GM23338 (cell line): Measurements from ENCODE around the gene ZNF557. TPM values are rescaled to one million over a fixed set of nuclear protein-coding genes. Genes with fewer than 3 reads are reported as not detected.

ENCODE experiments used
- ATAC-seq: fragments of 200-7000 bp; cut with Tn5 transposase; 3 replicates; pipeline ENCODE4 v1.9.1; 2020
- DNase-seq: peaks from one replicate; pipeline ENCODE4 v3.0.0-alpha.2; 2015; ENCODE audit warnings: low spot score
- H2AFZ ChIP-seq: fragments of 200-600 bp; sonication (generic); 2 replicates; pipeline ENCODE4 v1.8.0; 2016; ENCODE audit warnings: antibody characterized with exemption, mild to moderate bottlenecking, moderate library complexity
- H3F3A ChIP-seq: fragments of 200-600 bp; sonication (generic); replicated peaks from 2 replicates; pipeline ENCODE4 v1.8.0; 2017; ENCODE audit warnings: antibody characterized with exemption, mixed run types, low read depth
- H3K27ac ChIP-seq: fragments of 200-600 bp; sonication (generic); 2 replicates; pipeline ENCODE4 v1.6.1; 2016; ENCODE audit warnings: low read depth
- H3K27me3 ChIP-seq: fragments of 200-600 bp; sonication (generic); 2 replicates; pipeline ENCODE4 v1.8.0; 2016; ENCODE audit warnings: mild to moderate bottlenecking, mixed run types, moderate library complexity; ENCODE audit not compliant: insufficient read depth
- H3K36me3 ChIP-seq: fragments of 200-600 bp; sonication (generic); 2 replicates; pipeline ENCODE4 v1.8.0; 2016; ENCODE audit warnings: mild to moderate bottlenecking; ENCODE audit not compliant: insufficient read depth
- H3K4me1 ChIP-seq: fragments of 200-600 bp; sonication (generic); 2 replicates; pipeline ENCODE4 v1.8.0; 2016; ENCODE audit warnings: mild to moderate bottlenecking, moderate library complexity; ENCODE audit not compliant: insufficient read depth
- H3K4me2 ChIP-seq: fragments of 200-600 bp; sonication (generic); 2 replicates; pipeline ENCODE4 v1.7.1; 2017; ENCODE audit warnings: mixed run types
- H3K4me3 ChIP-seq: fragments of 200-600 bp; sonication (generic); 2 replicates; pipeline ENCODE4 v1.6.1; 2016; ENCODE audit warnings: mixed run types
- H3K79me2 ChIP-seq: fragments of 200-600 bp; sonication (generic); replicated peaks from 2 replicates; pipeline ENCODE4 v1.8.0; 2017; ENCODE audit warnings: mild to moderate bottlenecking; ENCODE audit not compliant: insufficient read depth
- H3K9me2 ChIP-seq: fragments of 200-600 bp; sonication (generic); 2 replicates; pipeline ENCODE4 v1.8.0; 2017; ENCODE audit not compliant: insufficient read depth
- H4K20me1 ChIP-seq: fragments of 200-600 bp; sonication (generic); replicated peaks from 2 replicates; pipeline ENCODE4 v1.8.0; 2017; ENCODE audit warnings: mild to moderate bottlenecking; ENCODE audit not compliant: insufficient read depth
- H3K27ac Mint-ChIP-seq: 2 replicates; pipeline ENCODE4 v1.8.0; 2020; ENCODE audit warnings: inconsistent platforms, mild to moderate bottlenecking, moderate library complexity, mixed read lengths
- H3K27me3 Mint-ChIP-seq: 3 replicates; pipeline ENCODE4 v1.8.0; 2022; ENCODE audit warnings: low read depth, mild to moderate bottlenecking, moderate library complexity, mixed read lengths, inconsistent platforms; ENCODE audit not compliant: insufficient read depth, poor library complexity
- H3K36me3 Mint-ChIP-seq: 3 replicates; pipeline ENCODE4 v1.8.0; 2021; ENCODE audit warnings: low read depth, mild to moderate bottlenecking, inconsistent platforms, moderate library complexity, mixed read lengths
- H3K4me1 Mint-ChIP-seq: 3 replicates; pipeline ENCODE4 v1.8.0; 2020; ENCODE audit warnings: mild to moderate bottlenecking, inconsistent platforms, mixed read lengths
- H3K4me3 Mint-ChIP-seq: 3 replicates; pipeline ENCODE4 v1.8.0; 2021; ENCODE audit warnings: moderate library complexity, mild to moderate bottlenecking, inconsistent platforms, mixed read lengths
- H3K9me3 Mint-ChIP-seq: 3 replicates; pipeline ENCODE4 v1.8.0; 2020; ENCODE audit warnings: moderate library complexity, mild to moderate bottlenecking, inconsistent platforms, mixed read lengths
- CREB1 ChIP-seq: fragments of 250-450 bp; sonication (Bioruptor Pico); IDR thresholded peaks from 2 replicates; pipeline ENCODE4 v1.5.0; 2020; ENCODE audit warnings: low read depth, mild to moderate bottlenecking, moderate library complexity
- CTCF ChIP-seq, 2 experiments: fragments of 200-600 bp in 1 of 2; sonication (generic) in 1 of 2; conservative IDR thresholded peaks; 2 replicates each; pipeline versions ENCODE4 v1.5.1 to v1.6.1; 2016 to 2017; ENCODE audit warnings: antibody characterized with exemption in 2 of 2, low read depth in 2 of 2, mild to moderate bottlenecking in 2 of 2, moderate library complexity in 1 of 2
- ETS1 ChIP-seq: IDR thresholded peaks from 2 replicates; pipeline ENCODE4 v1.6.1; 2016; ENCODE audit warnings: antibody characterized with exemption
- EZH2 ChIP-seq: fragments of 200-600 bp; sonication (generic); IDR thresholded peaks from one replicate; pipeline ENCODE4 v1.8.0; 2017; ENCODE audit warnings: antibody characterized with exemption, mild to moderate bottlenecking, low read depth; ENCODE audit not compliant: unreplicated experiment
- EZH2phosphoT487 ChIP-seq: fragments of 200-600 bp; sonication (generic); IDR thresholded peaks from one replicate; pipeline ENCODE4 v1.8.1; 2018; ENCODE audit warnings: antibody characterized with exemption; ENCODE audit not compliant: unreplicated experiment
- JUNB ChIP-seq: IDR thresholded peaks from one replicate; pipeline ENCODE4 v1.6.1; 2016; ENCODE audit warnings: antibody characterized with exemption; ENCODE audit not compliant: unreplicated experiment
- NANOG ChIP-seq: IDR thresholded peaks from 2 replicates; pipeline ENCODE4 v1.6.1; 2016; ENCODE audit warnings: antibody characterized with exemption, borderline replicate concordance
- POLR2AphosphoS5 ChIP-seq: IDR thresholded peaks from 2 replicates; pipeline ENCODE4 v1.6.1; 2016; ENCODE audit warnings: antibody characterized with exemption, low read depth
- REST ChIP-seq: IDR thresholded peaks from one replicate; pipeline ENCODE4 v1.6.1; 2018; ENCODE audit warnings: antibody characterized with exemption; ENCODE audit not compliant: unreplicated experiment
- STAT1 ChIP-seq: IDR thresholded peaks from one replicate; pipeline ENCODE4 v1.6.1; 2016; ENCODE audit warnings: antibody characterized with exemption; ENCODE audit not compliant: unreplicated experiment
- ZNF114 ChIP-seq: fragments of 250-450 bp; sonication (Bioruptor Pico); IDR thresholded peaks from 2 replicates; pipeline ENCODE4 v1.5.0; 2020; ENCODE audit warnings: mild to moderate bottlenecking, moderate library complexity
- ZNF331 ChIP-seq: fragments of 250-450 bp; sonication (Bioruptor Pico); IDR thresholded peaks from 2 replicates; pipeline ENCODE4 v1.5.0; 2020; ENCODE audit warnings: low read depth, mild to moderate bottlenecking, moderate library complexity
- ZNF462 ChIP-seq: fragments of 250-450 bp; sonication (Bioruptor Pico); IDR thresholded peaks from 2 replicates; pipeline ENCODE4 v1.5.0; 2020; ENCODE audit warnings: mild to moderate bottlenecking, moderate library complexity
- polyA plus RNA-seq: library from polyadenylated mRNA; unstranded; fragments of >200 nt; fragmentation: Nextera tagmentation; extraction: Ambion mirVana; gene quantifications from 2 replicates; pipeline ENCODE4 v1.2.1, GENCODE V29; 2016
- total RNA-seq: library from RNA; depleted of rRNA; stranded (reverse); fragments of >200 nt; shearing (Covaris generic); gene quantifications from 2 replicates; pipeline ENCODE4 v1.2.3, GENCODE V29; 2014

Gene ZNF557
- total and polyA plus RNA-seq, 2 experiments from 2014 or later, result 3.7 to 10.3 TPM

- TF ChIP-seq EZH2, result no peak
- TF ChIP-seq STAT1, result no peak
These were observed 6.2 kb upstream of the ZNF557 start (continued) for GRCh38 chr19:7063339-7063738.

GRCh38 chr19:7063764-7064418, 5.6 kb upstream of the ZNF557 start:
- ATAC-seq (no peak), DNase-seq (no peak)
- Mint-ChIP-seq H3K27me3 (peaks cover 7% of the 10 kb centered on the region), H3K36me3 (peaks cover 6% of the 10 kb centered on the region), H3K4me1 (no peaks in the 10 kb centered on the region; the same call in 2 of the 3 replicates), H3K27ac (no peak overlapping the region), H3K4me3 (no peak overlapping the region), H3K9me3 (peaks cover 39% of the 10 kb centered on the region)
- Histone ChIP-seq H3K27ac (no peak overlapping the region), H3K4me3 (no peak overlapping the region), H3K27me3 (no peaks in the 10 kb centered on the region), H3K4me1 (no peaks in the 10 kb centered on the region), H2AFZ (no peak overlapping the region), H3K79me2 (no peaks in the 10 kb centered on the region), H3K4me2 (no peak overlapping the region), H3K36me3 (no peaks in the 10 kb centered on the region), H4K20me1 (no peaks in the 10 kb centered on the region), H3F3A (no peaks in the 10 kb centered on the region; the same call in 1 of the 2 replicates), H3K9me2 (no peaks in the 10 kb centered on the region)
- TF ChIP-seq ZNF462 (CRISPR knock-in tag) (no peak), NANOG (no peak), JUNB (no peak), POLR2AphosphoS5 (no peak), REST (no peak), EZH2phosphoT487 (no peak), ETS1 (no peak), CTCF (conservative IDR thresholded peaks at IDR 0.05; ENCODE audit: low read depth in 2 of 2) (no peak), EZH2 (no peak), STAT1 (no peak), ZNF331 (no peak), CREB1 (CRISPR knock-in tag) (no peak), ZNF114 (CRISPR knock-in tag) (no peak)
